ENCODE data around the gene VEPH1. TPM values are rescaled to one million over a fixed set of nuclear protein-coding genes. Genes with fewer than 3 reads are reported as not detected.

Gene VEPH1
- total RNA-seq, 1 experiment from 2014 or later, result 27.3 TPM

- H3K79me2 ChIP-seq (ENCODE audit: low read length), result peaks cover 18% of the 10 kb centered on the region; the same call in 1 of the 2 replicates
- TF ChIP-seq CTCF (conservative IDR thresholded peaks at IDR 0.05; ENCODE audit: low read depth, low read length) (no peak), EZH2phosphoT487 (IDR thresholded peaks at IDR 0.05; ENCODE audit: borderline replicate concordance, low read length) (no peak), EZH2 (IDR thresholded peaks at IDR 0.05; ENCODE audit: low read length, unreplicated experiment) (no peak)
- H3K27me3 ChIP-seq (ENCODE audit: low read length), result no peaks in the 10 kb centered on the region
- H4K20me1 ChIP-seq (ENCODE audit: low read length), result no peaks in the 10 kb centered on the region
- H3K4me1 ChIP-seq (ENCODE audit: insufficient read depth, low read length), result peaks cover 55% of the 10 kb centered on the region
- no peaks in the 10 kb centered on the region for H3K9me3 ChIP-seq (ENCODE audit: low read length)
- ChIA-PET CTCF (interaction anchor here (0.5 to 3.4 kb wide), 4 partner anchors 32 to 75 kb away, joined by 3 to 83 read pairs (median 13); no protein-coding TSS in a partner anchor), POLR2A (ENCODE audit: unreplicated experiment) (interaction anchor here (0.6 to 1.7 kb wide), 3 partner anchors 32 to 94 kb away, joined by 3 to 16 read pairs (median 11); no protein-coding TSS in a partner anchor)
- intact Hi-C loops (cut with micrococcal nuclease), result loop anchor here (10.0 kb wide), 1 partner anchor 1004 kb away; no protein-coding TSS in a partner anchor
- DNase-seq (peak; percentile 39), ATAC-seq (no peak)
- peak overlapping the region; percentile 68 for H3K27ac ChIP-seq (ENCODE audit: low read length)
- H2AFZ ChIP-seq (ENCODE audit: low read length), result peak overlapping the region; percentile 84; the same call in 1 of the 2 replicates
- H3K9me2 ChIP-seq (replicated peaks; ENCODE audit: low read length), result no peaks in the 10 kb centered on the region
- peak overlapping the region; percentile 79 for H3K4me2 ChIP-seq (ENCODE audit: low read length)
- no peaks in the 10 kb centered on the region for H3F3A ChIP-seq (ENCODE audit: low read length, unreplicated experiment)
- BruUV-seq (replicated peaks), result no TSS peak
- H3K4me3 ChIP-seq (ENCODE audit: low read length), result peak overlapping the region; percentile 52; the same call in 1 of the 2 replicates
- no peaks in the 10 kb centered on the region for H3K36me3 ChIP-seq (ENCODE audit: low read depth, low read length)
- 0 out of 2 replicates have a peak overlapping the region, but pooled peaks have one; percentile 56 for H3K9ac ChIP-seq (ENCODE audit: low read length)
Observed at GRCh38 chr3:157531301-157531660, 28.1 kb upstream of the VEPH1 start.

GRCh38 chr3:157530637-157531300, 27.6 kb upstream of the VEPH1 start:
- intact Hi-C loops (cut with micrococcal nuclease), result loop anchor here (10.0 kb wide), 1 partner anchor 1004 kb away; no protein-coding TSS in a partner anchor
- H3K79me2 ChIP-seq (ENCODE audit: low read length), result peaks cover 18% of the 10 kb centered on the region; the same call in 1 of the 2 replicates

More at GRCh38 chr3:157530637-157531300, 27.6 kb upstream of the VEPH1 start:
- DNase-seq (no peak), ATAC-seq (no peak)
- Histone ChIP-seq H3K4me3 (ENCODE audit: low read length) (no peak overlapping the region), H3K9me2 (replicated peaks; ENCODE audit: low read length) (no peaks in the 10 kb centered on the region), H2AFZ (ENCODE audit: low read length) (no peak overlapping the region; the same call in 1 of the 2 replicates), H3K36me3 (ENCODE audit: low read depth, low read length) (no peaks in the 10 kb centered on the region), H3K4me1 (ENCODE audit: insufficient read depth, low read length) (peaks cover 60% of the 10 kb centered on the region), H3K27me3 (ENCODE audit: low read length) (no peaks in the 10 kb centered on the region), H3K9me3 (ENCODE audit: low read length) (no peaks in the 10 kb centered on the region), H3K27ac (ENCODE audit: low read length) (no peak overlapping the region), H4K20me1 (ENCODE audit: low read length) (no peaks in the 10 kb centered on the region), H3F3A (ENCODE audit: low read length, unreplicated experiment) (no peaks in the 10 kb centered on the region), H3K9ac (ENCODE audit: low read length) (no peak overlapping the region), H3K4me2 (ENCODE audit: low read length) (peak overlapping the region; percentile 79; the same call in 1 of the 2 replicates)
- CTCF ChIA-PET, result interaction anchor here (0.5 to 3.4 kb wide), 4 partner anchors 31 to 76 kb away, joined by 3 to 83 read pairs (median 13); no protein-coding TSS in a partner anchor
- BruUV-seq (replicated peaks), result no TSS peak
- no peak for TF ChIP-seq EZH2 (IDR thresholded peaks at IDR 0.05; ENCODE audit: low read length, unreplicated experiment)
- TF ChIP-seq EZH2phosphoT487 (IDR thresholded peaks at IDR 0.05; ENCODE audit: borderline replicate concordance, low read length), result no peak
- no peak for TF ChIP-seq CTCF (conservative IDR thresholded peaks at IDR 0.05; ENCODE audit: low read depth, low read length)
- POLR2A ChIA-PET (ENCODE audit: unreplicated experiment), result interaction anchor here (1.7 kb wide), 1 partner anchor 31 kb away, joined by 11 read pairs; no protein-coding TSS in a partner anchor

Measured in PC-3 (cell line).